Frontal cortex (tissue), 1 donor: ENCODE measurements around the gene DCLRE1C. TPM values are rescaled to one million over a fixed set of nuclear protein-coding genes. Genes with fewer than 3 reads are reported as not detected.

ENCODE experiments used
- total RNA-seq: library from RNA; depleted of rRNA; stranded (reverse); fragments of >200 nt; gene quantifications from one replicate; pipeline ENCODE4 v1.2.3, GENCODE V29; 2014

DCLRE1C gene
- total RNA-seq, 1 donor from 2014 or later: 8.2 TPM

Other genes with a start within 250 kb of the DCLRE1C start
- 77.9 TPM for gene FAM107B, start 179.2 kb downstream of the DCLRE1C start, total RNA-seq
- 0.82 TPM for gene CDNF, start 116.1 kb downstream of the DCLRE1C start, total RNA-seq
- gene HSPA14, start 115.8 kb downstream of the DCLRE1C start, total RNA-seq: 14.7 TPM
- gene MSANTD7, start 115.8 kb downstream of the DCLRE1C start, total RNA-seq: 31.4 TPM
- gene SUV39H2, start 75.2 kb downstream of the DCLRE1C start, total RNA-seq: 34.6 TPM
- gene MEIG1, start 5.3 kb upstream of the DCLRE1C start, total RNA-seq: not detected
- 0.41 TPM for gene OLAH, start 89.8 kb upstream of the DCLRE1C start, total RNA-seq
- gene ACBD7, start 134.7 kb upstream of the DCLRE1C start, total RNA-seq: 10.6 TPM
- 6.9 TPM for gene RPP38, start 143.3 kb upstream of the DCLRE1C start, total RNA-seq
- gene NMT2, start 214.6 kb upstream of the DCLRE1C start, total RNA-seq: 62.0 TPM